GM18511 (cell line): ENCODE data around the gene BAIAP2L2.

Experiments
- ATAC-seq: cut with Tn5 transposase; IDR thresholded peaks from one replicate; pipeline ENCODE4 v1.9.1; 2021; ENCODE audit warnings: mild to moderate bottlenecking, moderate library complexity; ENCODE audit not compliant: unreplicated experiment

BAIAP2L2 gene

DNA sequence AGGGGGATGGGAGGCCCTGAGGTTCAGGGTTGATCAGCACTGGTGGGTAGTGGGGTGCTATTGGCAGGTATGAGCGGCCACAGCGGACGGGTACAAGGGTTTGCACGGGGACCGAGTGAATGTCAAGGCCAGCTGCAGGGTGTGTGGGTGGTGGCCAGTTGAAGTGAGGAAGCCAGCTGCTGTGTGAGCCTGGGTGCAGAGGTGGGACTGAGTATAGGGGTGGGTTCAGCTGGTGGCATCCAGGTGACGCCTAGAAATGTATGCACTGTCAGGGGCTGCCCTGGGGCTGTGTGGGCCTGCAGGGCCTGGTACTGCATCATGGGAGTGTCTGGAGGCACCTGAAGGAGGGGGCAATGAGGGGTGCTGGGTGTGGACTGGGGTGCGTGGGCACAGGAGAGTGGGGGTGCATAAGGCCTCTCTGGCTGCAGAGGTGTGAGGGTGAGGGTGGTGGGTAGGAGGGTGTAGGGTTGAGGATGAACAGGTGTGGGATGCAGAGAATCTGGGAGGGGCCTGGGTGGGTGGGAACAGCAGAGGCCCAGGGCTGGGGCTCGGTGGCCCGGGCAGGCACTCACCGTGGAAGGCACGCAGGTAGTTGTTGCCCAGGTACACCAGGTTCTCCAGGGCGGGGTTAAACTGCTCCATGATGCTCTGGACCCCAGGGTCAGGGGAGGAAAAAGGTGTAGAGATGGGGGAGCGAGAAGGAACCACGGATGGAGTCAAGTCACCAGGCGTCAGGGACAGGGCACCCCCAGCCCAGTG, 1.7 kb downstream of the BAIAP2L2 start:
- ATAC-seq, result no peak

DNA sequence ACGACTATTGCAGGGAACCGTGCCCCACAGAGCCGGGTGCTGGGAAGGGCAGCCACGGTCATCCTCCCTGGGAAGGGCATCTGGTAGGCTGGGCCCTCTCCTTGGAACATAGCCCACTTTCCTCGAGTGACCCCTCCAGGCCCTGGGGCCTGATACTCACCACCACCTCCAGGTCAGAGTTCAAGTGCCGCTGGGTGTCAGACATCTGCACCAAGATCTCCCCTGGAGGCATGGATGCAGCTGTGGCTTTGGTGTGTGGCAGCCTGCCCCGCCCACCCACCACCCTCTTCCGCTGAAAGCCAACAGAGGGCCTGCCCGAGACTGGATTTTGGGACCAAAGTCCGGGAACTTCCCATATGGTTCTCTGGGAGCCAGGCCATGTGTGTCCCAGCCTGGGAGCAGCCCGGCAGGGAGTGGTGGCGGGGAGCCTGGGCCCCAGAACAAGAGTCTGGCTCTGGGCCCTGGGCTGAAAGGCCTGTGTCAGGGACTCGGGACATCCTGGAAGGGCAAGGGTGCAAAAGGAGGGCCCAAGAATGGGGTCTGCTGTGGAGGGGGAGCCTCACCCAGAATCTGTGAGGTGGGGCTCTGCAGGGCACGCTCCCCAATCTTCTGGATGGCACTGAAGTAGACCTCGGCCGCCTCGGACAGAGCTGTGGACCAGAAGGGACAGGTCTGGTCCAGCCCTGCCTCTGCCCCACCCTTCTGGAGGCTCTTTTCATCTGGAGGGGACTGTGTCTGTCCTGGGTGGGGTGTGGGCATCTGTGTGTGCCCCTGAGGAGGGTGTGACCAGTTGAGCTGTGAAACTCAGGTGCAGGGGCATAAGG, 2.6 kb downstream of the BAIAP2L2 start:
- no peak for ATAC-seq

DNA sequence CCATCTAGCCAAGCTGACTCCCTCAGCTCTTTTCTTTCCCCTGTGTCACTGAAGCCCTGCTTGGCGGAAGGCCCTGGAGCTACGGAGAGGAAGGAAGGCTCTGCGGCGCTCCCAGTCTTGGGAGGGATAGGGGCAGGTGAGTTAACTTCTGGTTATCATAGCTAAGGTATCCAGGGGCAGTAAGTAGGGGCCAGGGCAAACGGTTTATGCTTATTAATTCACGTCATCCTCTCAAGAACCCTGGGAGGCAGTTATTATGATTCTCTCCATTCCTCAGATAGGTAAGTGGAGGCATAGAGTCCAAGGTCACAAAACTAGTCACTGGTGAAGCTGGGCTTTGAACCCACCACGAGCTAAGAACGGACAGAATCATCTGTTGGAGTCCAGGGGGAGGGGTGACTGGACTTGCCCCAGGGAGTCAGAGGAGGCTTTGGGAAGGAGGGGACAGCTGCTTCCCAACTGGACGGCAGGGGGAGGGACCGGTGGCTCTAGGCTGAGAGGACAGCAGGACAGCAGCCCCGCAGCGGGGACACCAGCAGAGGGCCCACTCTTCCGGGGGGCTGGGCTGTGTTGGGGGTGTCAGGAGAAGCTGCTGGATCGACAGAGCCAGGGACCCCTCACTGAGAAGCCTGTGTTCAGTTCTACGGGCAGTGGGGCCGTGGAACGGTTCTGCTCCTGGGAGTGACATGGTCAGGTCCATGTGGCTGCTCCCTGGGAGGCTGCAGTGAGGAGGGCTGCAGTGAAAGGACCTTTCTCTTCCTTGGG, 3.5 kb downstream of the BAIAP2L2 start:
- no peak for ATAC-seq

DNA sequence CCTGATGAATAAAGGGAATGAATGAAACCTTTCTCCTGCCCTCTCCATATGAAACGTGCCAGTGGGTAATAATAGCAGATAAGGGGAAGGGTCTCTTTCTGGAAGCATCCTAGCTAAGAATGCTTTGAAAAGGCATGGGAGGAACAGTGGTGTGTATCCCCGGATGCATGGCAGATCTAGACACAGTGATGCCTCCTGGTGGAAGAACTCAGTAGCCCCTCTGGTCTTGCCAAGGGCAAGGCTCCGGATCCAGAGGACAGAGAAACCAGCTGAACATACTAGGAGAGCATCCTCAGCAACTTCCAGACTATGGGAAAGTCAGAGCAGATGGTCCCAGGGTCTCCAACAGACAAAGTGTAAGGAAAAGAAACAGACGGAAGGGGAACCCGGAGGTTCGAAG, 6.4 kb downstream of the BAIAP2L2 start:
- no peak for ATAC-seq

DNA sequence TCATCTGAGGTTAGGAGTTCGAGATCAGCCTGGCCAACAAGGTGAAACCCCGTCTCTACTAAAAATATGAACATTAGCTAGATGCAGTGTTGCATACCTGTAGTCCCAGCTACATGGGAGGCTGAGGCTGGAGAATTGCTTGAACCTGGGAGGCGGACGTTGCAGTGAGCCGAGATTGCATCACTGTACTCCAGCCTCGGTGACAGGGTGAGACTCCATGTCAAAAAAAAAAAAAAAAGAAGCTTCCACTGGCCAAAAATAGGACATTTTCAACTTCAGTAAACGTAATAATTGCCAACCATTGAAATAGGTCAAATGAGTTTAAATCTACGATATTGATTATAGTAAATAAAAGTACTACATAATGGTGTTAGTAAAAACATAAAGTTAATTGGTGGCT, 6.8 kb downstream of the BAIAP2L2 start:
- ATAC-seq, result no peak

DNA sequence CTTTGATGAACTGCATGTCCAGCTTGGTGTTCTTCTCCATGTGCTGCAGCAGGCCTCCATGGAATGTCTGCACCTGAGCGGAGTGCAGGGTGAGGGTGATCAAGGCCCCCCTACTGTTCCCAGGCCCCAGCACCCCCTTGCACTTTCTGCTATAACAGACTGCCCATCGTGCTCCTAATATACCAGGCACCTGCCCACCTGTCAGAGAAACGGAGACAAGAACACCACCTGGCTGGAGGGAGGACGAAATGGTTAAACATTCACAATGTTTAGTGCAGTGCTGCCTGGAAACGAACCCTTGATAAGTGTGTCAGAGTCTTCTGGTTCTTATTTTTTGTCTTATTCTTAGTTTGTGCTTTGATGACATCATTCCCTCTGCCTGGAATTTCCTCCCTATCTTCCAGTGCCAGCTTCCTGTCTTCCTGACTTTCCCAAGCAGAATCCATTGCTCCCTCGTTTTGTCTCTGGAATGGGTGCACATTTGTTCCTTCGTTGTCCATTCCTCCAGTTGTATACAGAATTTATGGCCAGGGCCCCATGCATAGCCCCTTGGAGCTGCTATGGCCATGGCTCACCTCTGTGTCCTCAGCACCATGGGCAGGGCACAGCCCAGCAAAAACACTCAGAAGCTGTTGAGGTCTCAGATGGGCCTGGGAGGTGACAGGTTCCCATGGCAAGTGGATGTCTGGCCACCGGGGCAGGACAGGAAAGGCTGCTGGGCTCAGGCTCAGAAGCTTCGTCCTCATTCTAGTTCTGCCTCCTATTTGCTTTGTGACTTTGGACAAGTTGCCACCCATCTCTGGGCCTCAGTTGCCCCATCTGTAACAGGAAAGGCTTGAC, 11.9 kb downstream of the BAIAP2L2 start:
- no peak for ATAC-seq

DNA sequence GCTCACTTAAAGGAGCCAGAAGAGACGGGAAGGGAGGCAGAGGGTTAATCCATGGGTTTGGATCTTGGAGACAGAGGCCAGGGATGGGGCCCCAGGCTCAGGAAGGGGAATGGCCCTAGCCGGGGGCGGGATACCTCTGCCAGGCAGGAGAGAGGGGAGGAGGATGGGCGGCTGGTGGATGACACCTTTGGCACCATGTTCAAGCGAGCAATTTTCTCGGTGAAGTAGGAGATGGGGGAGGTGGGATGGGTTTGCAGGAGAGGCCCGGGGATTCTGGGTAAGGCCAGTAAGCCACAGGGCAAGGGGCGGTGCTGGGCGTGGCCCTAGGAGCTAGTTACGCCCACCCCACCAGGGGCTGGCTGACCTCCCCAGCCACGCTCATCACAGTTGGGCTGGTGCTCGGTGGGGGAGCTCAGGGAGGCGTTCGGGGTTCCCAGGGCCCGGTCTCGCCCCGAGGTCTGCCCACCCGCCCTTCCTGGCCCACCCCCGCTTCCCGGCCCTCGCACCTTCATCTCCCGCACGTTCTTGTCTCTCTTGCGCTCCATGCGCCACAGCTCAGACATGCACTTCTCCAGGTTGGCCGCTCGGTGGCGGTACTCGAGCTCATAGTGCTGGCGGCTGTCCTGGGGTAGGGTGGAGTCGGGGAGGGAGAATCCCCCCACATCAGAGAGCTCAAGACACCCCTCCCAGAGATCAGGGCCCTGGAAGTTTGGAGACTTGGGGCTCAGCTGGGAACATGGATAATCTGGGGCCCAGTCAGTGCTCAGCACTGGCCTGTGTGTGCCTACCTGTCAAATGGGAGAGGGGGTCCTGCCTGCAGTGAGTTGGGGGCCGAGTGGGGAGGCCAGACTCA, 12.7 kb downstream of the BAIAP2L2 start:
- no peak for ATAC-seq

DNA sequence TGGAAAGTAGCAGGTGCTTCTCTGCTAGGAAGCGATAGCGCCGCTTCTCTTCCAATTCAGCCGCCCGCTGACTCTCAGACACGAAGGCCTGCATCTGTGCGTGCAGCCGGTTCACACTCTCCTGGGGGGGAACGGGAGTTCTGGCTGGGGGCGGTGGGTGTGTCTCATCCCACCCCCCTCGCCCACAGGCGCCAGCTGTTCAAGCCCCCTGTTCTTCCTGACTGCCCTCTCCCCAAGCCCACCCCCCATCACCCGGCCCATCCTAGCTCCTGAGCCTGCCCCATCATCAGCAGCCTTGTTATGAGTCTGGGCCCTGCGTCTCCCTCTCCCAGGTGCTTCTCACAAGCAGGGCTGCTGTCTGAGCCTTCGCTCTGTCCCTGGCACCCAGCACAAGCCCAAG, 13.4 kb downstream of the BAIAP2L2 start:
- ATAC-seq, result no peak

DNA sequence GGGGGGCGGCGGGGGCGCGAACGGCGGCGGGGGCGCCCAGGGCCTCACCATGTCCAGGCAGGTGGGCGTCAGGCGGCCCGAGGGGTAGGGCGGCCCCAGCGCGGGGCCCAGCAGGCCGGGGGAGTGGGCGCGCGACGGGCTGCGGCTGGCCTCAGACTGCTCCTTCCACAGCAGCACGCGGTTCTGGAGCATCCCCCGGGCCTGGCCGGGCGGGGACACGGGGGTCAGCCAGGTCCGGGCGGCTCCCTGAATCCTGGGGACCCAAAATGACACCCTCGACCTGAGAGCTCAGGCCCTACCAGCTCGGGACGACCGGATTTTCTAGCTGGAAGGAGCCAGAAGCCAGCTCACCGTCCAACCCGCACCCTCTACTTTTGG, 21.0 kb downstream of the BAIAP2L2 start:
- no peak for ATAC-seq

DNA sequence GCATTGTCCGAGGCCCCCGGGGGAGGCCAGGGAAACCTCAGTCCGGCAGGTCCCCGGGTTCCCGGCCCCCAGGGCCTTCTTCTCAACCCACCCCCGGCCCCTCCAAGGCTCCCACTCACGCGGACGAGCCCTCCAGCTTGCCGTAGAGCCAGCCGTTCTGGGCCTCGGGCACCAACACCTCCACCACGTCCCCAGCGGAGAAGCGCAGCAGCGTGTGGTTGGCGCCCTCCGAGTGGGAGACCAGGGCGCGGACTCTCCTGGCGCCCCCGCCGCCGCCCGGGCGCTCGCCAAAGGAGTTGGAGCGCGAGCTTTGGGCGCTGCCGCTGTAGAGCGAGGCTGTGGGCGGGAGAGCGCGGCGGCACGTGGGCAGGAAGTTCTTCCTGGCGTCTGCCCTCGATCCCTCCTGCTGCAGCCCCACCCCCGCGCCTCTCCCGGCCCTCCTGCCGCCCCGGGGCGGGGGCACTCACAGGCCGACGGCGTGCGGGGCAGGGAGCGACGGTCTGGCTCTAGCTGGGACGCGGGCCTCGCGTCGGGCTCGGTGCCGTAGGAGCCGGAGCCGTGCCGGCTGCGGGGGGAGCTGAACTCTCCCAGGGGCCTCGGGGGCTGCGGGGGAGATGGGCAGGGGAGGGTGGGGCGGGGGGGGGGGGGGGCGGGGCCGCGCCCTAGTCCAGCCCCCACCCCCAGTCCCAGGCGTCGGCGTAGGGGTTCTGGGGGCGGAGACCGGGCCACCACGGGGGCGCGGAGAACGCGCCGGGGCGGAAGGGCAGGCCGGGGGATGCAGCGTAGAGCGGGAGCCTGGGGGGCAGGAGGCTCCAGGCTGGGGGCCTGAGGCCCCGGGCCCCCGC, 21.6 kb downstream of the BAIAP2L2 start:
- ATAC-seq, result no peak

DNA sequence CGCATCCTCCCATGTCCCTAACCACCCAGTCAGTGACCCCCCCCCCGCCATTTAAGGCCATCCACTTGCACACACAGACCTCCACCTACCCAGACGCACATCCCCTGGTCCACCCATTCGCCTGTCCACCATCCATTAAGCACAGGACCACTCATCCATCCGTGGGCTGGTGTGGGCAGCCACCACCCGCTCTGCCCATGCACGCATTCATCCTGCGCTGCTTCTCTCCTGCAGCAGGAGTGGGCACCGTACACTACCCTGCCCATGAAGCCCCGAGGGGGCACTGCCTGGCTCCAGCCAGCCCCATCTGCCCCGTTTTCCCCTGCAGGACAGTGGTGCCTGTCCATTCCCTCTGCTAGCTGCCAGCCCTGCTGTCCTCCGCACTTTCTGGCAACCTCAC, 22.6 kb downstream of the BAIAP2L2 start:
- no peak for ATAC-seq

DNA sequence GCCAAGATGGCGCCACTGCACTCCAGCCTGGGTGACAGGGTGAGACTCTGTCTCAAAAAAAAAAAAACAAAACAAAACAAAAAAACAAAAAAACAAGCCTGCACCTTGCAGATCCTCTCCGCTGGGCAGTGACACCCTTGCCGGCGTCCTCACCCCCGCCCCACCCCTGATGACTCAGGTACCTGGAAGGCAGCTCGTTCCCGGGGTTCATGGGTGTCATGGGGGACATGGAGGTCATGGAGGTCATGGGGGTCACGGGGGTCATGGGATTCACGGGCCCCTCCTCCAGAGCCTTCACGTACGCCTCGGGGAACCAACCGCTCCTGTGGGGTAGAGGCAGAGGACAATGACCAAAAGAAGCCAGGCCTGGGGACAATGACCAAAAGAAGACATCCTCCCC, 23.5 kb downstream of the BAIAP2L2 start:
- no peak for ATAC-seq

DNA sequence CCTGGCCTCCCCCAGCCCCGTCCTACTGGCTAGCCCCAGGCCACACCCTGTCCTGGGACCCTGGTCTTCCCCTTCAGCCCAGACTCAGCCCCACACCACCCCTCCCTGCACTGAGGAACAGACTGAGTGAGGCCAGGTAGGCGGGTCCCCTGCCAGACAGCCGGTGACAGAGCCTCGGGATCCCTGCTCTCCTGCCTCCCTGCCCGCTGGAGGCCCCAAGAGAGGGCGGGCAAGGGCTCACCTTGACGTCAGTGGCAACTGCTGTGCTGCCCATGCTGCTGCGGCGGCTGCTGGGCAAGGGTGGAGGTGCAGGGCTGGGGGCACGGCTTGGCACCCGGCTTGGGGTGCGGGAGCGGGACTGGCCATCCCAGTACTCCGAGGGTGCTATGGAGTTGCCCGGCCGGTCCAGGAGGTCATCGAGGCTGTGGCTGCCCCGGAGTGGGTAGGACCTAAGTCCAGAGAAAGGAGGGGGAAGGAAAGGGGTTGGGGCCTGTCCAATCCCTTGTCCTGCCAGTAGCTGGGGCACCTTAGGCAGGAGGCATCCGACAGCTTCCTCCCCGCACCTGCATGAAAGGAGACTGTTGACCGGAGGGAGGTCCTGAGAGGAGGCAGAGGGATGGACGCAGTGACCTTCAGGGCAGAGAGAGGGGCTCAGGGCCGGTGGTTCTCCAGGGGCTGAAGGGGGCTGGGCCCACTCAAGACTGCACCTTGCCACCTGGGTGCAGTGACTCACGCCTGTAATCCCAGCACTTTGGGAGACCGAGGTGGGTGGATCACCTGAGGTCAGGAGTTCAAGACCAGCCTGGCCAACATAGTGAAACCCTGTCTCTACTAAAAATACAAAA, 24.3 kb downstream of the BAIAP2L2 start:
- no peak for ATAC-seq

DNA sequence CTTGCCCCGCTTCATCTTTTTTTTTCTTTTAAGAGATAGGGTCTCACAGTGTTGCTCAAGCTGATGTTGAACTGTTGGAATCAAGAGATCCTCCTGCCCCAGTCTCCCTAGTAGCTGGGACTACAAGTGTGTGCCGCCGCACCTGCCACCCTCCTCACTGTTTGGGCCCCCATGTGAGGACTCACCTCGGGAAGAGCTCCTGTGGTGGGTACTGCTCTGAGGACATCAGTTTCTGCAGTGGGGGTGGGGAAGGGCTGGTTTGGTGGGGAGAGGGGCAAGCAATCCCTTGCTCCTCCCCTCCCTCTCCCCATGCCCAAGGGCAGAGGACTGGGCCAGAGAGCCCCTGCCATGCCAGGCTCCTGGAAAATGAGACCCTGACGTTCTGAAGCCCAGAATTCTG, 25.0 kb downstream of the BAIAP2L2 start:
- ATAC-seq, result no peak

DNA sequence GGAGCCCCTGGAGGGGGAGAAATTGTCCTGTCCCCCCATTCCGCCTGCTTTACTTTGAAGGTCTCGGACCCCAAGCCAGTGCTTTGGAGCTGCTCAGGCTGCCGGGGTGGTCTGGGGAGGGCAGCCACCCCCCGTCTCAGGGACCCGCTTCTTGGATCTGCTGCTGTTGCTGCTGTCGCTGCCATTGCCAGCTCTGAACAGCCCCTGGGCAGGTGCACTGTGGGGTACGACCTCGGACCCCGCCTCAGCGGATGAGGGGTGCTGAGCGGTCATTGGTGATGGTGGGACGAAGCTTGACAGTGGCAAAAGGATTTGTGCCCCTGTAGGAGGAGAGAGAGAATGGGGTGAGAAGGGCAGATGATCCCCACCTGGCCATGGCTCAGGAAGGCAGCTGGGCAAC, 25.4 kb downstream of the BAIAP2L2 start:
- ATAC-seq, result no peak

DNA sequence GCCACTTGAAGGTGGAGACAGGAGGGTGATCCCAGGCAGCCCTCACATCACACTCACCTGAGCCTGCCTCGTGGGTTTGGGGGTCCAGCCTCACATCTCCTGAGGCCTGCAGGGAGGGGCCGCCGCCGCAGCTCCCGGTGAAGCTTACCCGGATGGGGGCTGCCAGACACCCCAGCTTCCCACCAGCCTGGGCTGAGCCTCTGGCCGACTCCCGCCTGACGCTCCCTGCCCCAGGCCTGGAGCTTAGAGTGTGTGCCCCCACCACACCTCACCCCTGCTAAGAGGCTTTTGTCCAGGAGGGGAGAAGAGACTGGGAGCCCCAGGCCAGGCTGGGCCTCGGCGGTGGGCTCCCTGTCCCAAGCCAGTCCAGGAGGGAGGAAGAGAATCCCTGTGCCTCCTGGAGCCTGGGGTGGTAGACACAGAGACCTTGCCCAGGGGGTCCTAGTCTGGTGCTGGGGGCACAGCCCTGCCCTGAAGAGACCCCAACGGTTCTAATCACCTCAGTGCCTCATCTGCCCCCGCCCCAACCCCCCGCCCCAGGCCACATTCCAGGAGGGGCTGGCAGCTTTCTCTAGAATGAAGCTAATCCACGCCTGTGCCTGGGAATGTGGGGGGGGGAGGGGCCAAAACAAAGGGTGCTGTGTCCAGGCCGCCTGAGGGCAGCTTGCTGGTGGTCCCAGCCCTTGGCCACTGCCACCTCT, 26.4 kb downstream of the BAIAP2L2 start, which contains the start of gene SLC16A8:
Gene SLC16A8 (minus strand): TSS at position 254 of the 701 bp plus-strand sequence. CDS start 1,311 bp downstream, outside the sequence.
- ATAC-seq, result no peak

DNA sequence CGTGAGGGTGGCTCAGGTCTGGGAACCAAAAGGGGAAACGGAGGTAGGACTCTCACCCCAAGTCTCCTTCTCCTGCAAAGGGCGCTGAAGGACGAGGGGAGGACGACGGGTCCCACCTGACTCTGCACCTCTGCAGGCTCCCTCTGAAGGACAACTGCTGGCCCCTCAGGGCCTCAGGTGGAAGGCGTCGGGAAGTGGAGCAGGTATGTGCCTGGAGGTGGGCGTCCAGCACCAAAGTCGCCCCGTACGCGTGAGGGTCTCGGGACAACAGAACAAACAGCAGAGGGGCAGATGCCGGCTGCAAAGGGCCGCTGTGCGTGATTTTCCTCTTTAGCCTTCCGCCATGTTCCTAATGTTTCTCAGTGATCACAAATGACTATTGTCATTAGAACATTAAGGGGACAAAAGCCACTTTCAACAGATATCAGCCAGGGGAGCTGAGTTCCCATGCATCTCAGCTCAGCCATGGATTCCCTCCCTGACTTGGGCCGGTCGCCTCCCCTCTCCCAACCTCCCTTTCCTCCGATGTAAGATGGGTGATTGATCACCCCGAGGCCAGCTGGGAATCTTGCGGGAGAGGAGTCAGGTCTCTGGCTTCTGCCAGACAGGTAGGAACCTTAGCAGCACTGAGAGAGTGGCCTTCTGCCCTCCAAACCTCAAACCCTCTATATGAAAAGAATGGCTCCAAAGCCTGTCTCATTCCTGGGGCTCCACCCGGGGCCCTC, 27.3 kb downstream of the BAIAP2L2 start:
- ATAC-seq, result no peak
